Neural progenitor cell (in vitro differentiated cells): ENCODE measurements around the gene PM20D1. TPM values are rescaled to one million over a fixed set of nuclear protein-coding genes. Genes with fewer than 3 reads are reported as not detected.
"Not testable (repeated sequence)": the region's sequence is repeated elsewhere in the genome, so short reads cannot be mapped to it uniquely, and the experiment has no call there.

ENCODE experiments used
- DNase-seq: peaks from one replicate; pipeline ENCODE4 v3.0.0-alpha.2; 2016; ENCODE audit warnings: low spot score
- H2AFZ ChIP-seq: fragments of 200-600 bp; sonication (generic); replicated peaks from 2 replicates; pipeline ENCODE4 v1.6.1; 2016; ENCODE audit warnings: antibody characterized with exemption
- H3F3A ChIP-seq: fragments of 200-600 bp; sonication (generic); 2 replicates; pipeline ENCODE4 v1.6.1; 2016; ENCODE audit warnings: antibody characterized with exemption, low read depth
- H3K27ac ChIP-seq: fragments of 200-600 bp; sonication (generic); 2 replicates; pipeline ENCODE4 v1.5.1; 2016; ENCODE audit warnings: mild to moderate bottlenecking
- H3K27me3 ChIP-seq: fragments of 200-600 bp; sonication (generic); 2 replicates; pipeline ENCODE4 v1.6.1; 2016; ENCODE audit warnings: mild to moderate bottlenecking, moderate library complexity
- H3K36me3 ChIP-seq: fragments of 200-600 bp; sonication (generic); 2 replicates; pipeline ENCODE4 v1.5.1; 2016
- H3K4me1 ChIP-seq: fragments of 200-600 bp; sonication (generic); 2 replicates; pipeline ENCODE4 v1.6.1; 2016; ENCODE audit warnings: mixed run types
- H3K4me2 ChIP-seq: fragments of 200-600 bp; sonication (generic); 2 replicates; pipeline ENCODE4 v1.6.1; 2016
- H3K4me3 ChIP-seq: fragments of 200-600 bp; sonication (generic); 2 replicates; pipeline ENCODE4 v1.5.1; 2016
- H3K79me2 ChIP-seq: fragments of 200-600 bp; sonication (generic); 2 replicates; pipeline ENCODE4 v1.6.1; 2016; ENCODE audit warnings: low read depth
- H3K9ac ChIP-seq: fragments of 200-600 bp; sonication (generic); 2 replicates; pipeline ENCODE4 v1.6.1; 2016
- H3K9me3 ChIP-seq: fragments of 200-600 bp; sonication (generic); 2 replicates; pipeline ENCODE4 v1.5.1; 2016; ENCODE audit warnings: low read depth
- H4K20me1 ChIP-seq: fragments of 200-600 bp; sonication (generic); 2 replicates; pipeline ENCODE4 v1.6.1; 2016; ENCODE audit warnings: low read depth
- H3K27ac Mint-ChIP-seq: 3 replicates; pipeline ENCODE4 v1.8.0; 2021; ENCODE audit warnings: mixed read lengths
- H3K27me3 Mint-ChIP-seq: 2 replicates; pipeline ENCODE4 v1.8.0; 2022; ENCODE audit warnings: low read depth, mild to moderate bottlenecking, inconsistent platforms, moderate library complexity, mixed read lengths; ENCODE audit not compliant: insufficient read depth
- H3K36me3 Mint-ChIP-seq: 3 replicates; pipeline ENCODE4 v1.8.0; 2021; ENCODE audit warnings: mixed read lengths
- H3K4me1 Mint-ChIP-seq: 3 replicates; pipeline ENCODE4 v1.8.0; 2021; ENCODE audit warnings: mixed read lengths
- H3K4me3 Mint-ChIP-seq: 3 replicates; pipeline ENCODE4 v1.8.0; 2021; ENCODE audit warnings: mild to moderate bottlenecking, moderate library complexity, mixed read lengths
- H3K9me3 Mint-ChIP-seq: 3 replicates; pipeline ENCODE4 v1.8.0; 2020; ENCODE audit warnings: mixed read lengths
- EZH2 ChIP-seq: fragments of 200-600 bp; sonication (generic); IDR thresholded peaks from 2 replicates; pipeline ENCODE4 v1.6.1; 2017; ENCODE audit warnings: antibody characterized with exemption, mild to moderate bottlenecking, moderate library complexity
- EZH2phosphoT487 ChIP-seq: fragments of 200-600 bp; sonication (generic); IDR thresholded peaks from 2 replicates; pipeline ENCODE4 v1.6.1; 2017; ENCODE audit warnings: antibody characterized with exemption
- total RNA-seq: library from RNA; depleted of rRNA; stranded (reverse); fragments of >200 nt; gene quantifications from 2 replicates; pipeline ENCODE4 v1.2.3, GENCODE V29; 2015; ENCODE audit warnings: low replicate concordance
- TF ChIP-seq, protein P1 (sequence below): fragments of 200-600 bp; sonication (generic); IDR thresholded peaks from 2 replicates; pipeline ENCODE4 v1.5.1; 2017; ENCODE audit warnings: antibody characterized with exemption, mild to moderate bottlenecking

PM20D1 gene
- total RNA-seq, 1 donor from 2014 or later = not detected

- Mint-ChIP-seq H3K36me3 (peaks cover 10% of the 10 kb centered on the region), H3K4me1 (peaks cover 10% of the 10 kb centered on the region)
- not testable (repeated sequence) for H3K4me1 ChIP-seq, H3K9me3 Mint-ChIP-seq, H3K36me3 ChIP-seq, H3K9ac ChIP-seq, H3K4me3 ChIP-seq, H3K4me3 Mint-ChIP-seq, H2AFZ ChIP-seq, H3K27me3 Mint-ChIP-seq, H4K20me1 ChIP-seq, H3K4me2 ChIP-seq, H3K27ac Mint-ChIP-seq, DNase-seq, H3K79me2 ChIP-seq, H3K27me3 ChIP-seq, H3K9me3 ChIP-seq, H3F3A ChIP-seq, H3K27ac ChIP-seq
These were observed 39.8 kb upstream of the PM20D1 start for GRCh38 chr1:205889706-205890105.

GRCh38 chr1:205889006-205889405, 39.1 kb upstream of the PM20D1 start:
- H3F3A ChIP-seq, H4K20me1 ChIP-seq, DNase-seq, H3K4me3 Mint-ChIP-seq, H3K4me1 ChIP-seq, H3K79me2 ChIP-seq, H3K4me2 ChIP-seq, H3K4me3 ChIP-seq, H3K36me3 Mint-ChIP-seq, H2AFZ ChIP-seq, H3K9ac ChIP-seq, H3K27me3 ChIP-seq, H3K36me3 ChIP-seq, H3K27ac Mint-ChIP-seq, H3K9me3 ChIP-seq, H3K27ac ChIP-seq, H3K9me3 Mint-ChIP-seq, H3K27me3 Mint-ChIP-seq: not testable (repeated sequence)
- H3K4me1 Mint-ChIP-seq = peaks cover 10% of the 10 kb centered on the region

DNA sequence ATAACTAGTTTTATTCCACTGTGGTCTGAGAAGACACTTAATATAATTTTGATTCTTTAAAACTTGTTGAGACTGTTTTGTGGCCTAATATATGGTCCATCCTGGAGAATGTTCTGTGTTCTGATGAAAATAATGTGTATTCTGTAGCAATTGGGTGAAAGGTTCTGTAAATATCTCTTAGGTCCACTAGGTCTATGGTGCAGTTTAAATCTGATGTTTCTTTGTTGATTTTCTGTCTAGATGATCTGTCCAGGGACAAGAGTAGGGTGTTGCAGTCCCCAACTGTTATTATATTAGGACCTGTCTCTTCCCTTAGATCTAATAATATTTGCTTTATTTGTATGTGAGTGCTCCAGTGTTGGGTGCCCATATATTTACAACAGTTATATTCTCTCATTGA, 33.9 kb upstream of the PM20D1 start:
- Histone ChIP-seq H3K27me3 (no peaks in the 10 kb centered on the region), H3K36me3 (no peaks in the 10 kb centered on the region), H4K20me1 (no peaks in the 10 kb centered on the region), H3K9me3 (no peaks in the 10 kb centered on the region), H3K4me3 (no peak overlapping the region), H3K79me2 (no peaks in the 10 kb centered on the region), H3K4me1 (no peaks in the 10 kb centered on the region), H3F3A (no peaks in the 10 kb centered on the region), H3K4me2 (no peak overlapping the region), H2AFZ (no peak overlapping the region), H3K27ac (no peak overlapping the region), H3K9ac (no peak overlapping the region)
- no peak for DNase-seq
- Mint-ChIP-seq H3K27me3 (no peaks in the 10 kb centered on the region), H3K4me3 (no peak overlapping the region), H3K27ac (no peak overlapping the region), H3K9me3 (peaks cover 18% of the 10 kb centered on the region), H3K36me3 (no peaks in the 10 kb centered on the region), H3K4me1 (no peaks in the 10 kb centered on the region)
- TF ChIP-seq, protein P1, sequence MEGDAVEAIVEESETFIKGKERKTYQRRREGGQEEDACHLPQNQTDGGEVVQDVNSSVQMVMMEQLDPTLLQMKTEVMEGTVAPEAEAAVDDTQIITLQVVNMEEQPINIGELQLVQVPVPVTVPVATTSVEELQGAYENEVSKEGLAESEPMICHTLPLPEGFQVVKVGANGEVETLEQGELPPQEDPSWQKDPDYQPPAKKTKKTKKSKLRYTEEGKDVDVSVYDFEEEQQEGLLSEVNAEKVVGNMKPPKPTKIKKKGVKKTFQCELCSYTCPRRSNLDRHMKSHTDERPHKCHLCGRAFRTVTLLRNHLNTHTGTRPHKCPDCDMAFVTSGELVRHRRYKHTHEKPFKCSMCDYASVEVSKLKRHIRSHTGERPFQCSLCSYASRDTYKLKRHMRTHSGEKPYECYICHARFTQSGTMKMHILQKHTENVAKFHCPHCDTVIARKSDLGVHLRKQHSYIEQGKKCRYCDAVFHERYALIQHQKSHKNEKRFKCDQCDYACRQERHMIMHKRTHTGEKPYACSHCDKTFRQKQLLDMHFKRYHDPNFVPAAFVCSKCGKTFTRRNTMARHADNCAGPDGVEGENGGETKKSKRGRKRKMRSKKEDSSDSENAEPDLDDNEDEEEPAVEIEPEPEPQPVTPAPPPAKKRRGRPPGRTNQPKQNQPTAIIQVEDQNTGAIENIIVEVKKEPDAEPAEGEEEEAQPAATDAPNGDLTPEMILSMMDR = no peak
- TF ChIP-seq EZH2phosphoT487 (no peak), EZH2 (no peak)

GRCh38 chr1:205880923-205881322, 31.0 kb upstream of the PM20D1 start:
- TF ChIP-seq EZH2phosphoT487 (no peak), EZH2 (no peak)
- TF ChIP-seq, protein P1 = no peak
- H3K4me1 Mint-ChIP-seq = peaks cover 2% of the 10 kb centered on the region

More at GRCh38 chr1:205880923-205881322, 31.0 kb upstream of the PM20D1 start:
- Histone ChIP-seq H3K79me2 (no peaks in the 10 kb centered on the region), H4K20me1 (no peaks in the 10 kb centered on the region), H3K4me3 (no peak overlapping the region), H3K27ac (no peak overlapping the region), H3K36me3 (no peaks in the 10 kb centered on the region), H3K4me2 (no peak overlapping the region), H3K27me3 (no peaks in the 10 kb centered on the region), H3K9ac (no peak overlapping the region), H3K9me3 (no peaks in the 10 kb centered on the region), H2AFZ (no peak overlapping the region), H3K4me1 (peaks cover 1% of the 10 kb centered on the region), H3F3A (no peaks in the 10 kb centered on the region)
- Mint-ChIP-seq H3K4me3 (no peak overlapping the region), H3K27ac (no peak overlapping the region), H3K9me3 (peaks cover 30% of the 10 kb centered on the region), H3K36me3 (peaks cover 2% of the 10 kb centered on the region), H3K27me3 (no peaks in the 10 kb centered on the region)
- DNase-seq = no peak
